PC-3 (cell line): ENCODE measurements around the gene VAMP7. TPM values are rescaled to one million over a fixed set of nuclear protein-coding genes. Genes with fewer than 3 reads are reported as not detected.
"Not testable (repeated sequence)": the region's sequence is repeated elsewhere in the genome, so short reads cannot be mapped to it uniquely, and the experiment has no call there.

Experiments
- ATAC-seq: fragments of 200-7000 bp; cut with Tn5 transposase; 2 replicates; pipeline ENCODE4 v1.9.1; 2020; ENCODE audit warnings: mild to moderate bottlenecking, moderate library complexity
- BruUV-seq: library from RNA; stranded (reverse); fragments of 400-500 nt; replicated peaks from 2 replicates; lab custom pipeline; 2021; lab: Mats Ljungman, UMichigan
- CTCF ChIA-PET: fragments of 300-600 bp; sonication (Branson Sonifier 250); formaldehyde crosslinking; loops from one replicate; lab custom pipeline; 2022; ENCODE audit warnings: antibody characterized with exemption; lab: Charles Lee
- POLR2A ChIA-PET: fragments of 300-600 bp; sonication (Branson Sonifier 250); formaldehyde crosslinking; loops from one replicate; lab custom pipeline; 2022; ENCODE audit warnings: antibody characterized with exemption; ENCODE audit not compliant: unreplicated experiment; lab: Charles Lee
- DNase-seq: peaks from one replicate; pipeline ENCODE4 v3.0.0-alpha.2; 2015
- H2AFZ ChIP-seq: fragments of 300-600 bp; sonication (generic); 2 replicates; pipeline ENCODE4 v1.6.0; 2016; ENCODE audit warnings: antibody characterized with exemption, low read length
- H3F3A ChIP-seq: fragments of 300-600 bp; sonication (generic); one replicate; pipeline ENCODE4 v1.6.0; 2017; ENCODE audit warnings: antibody characterized with exemption, low read length, control low read depth, mild to moderate bottlenecking; ENCODE audit not compliant: unreplicated experiment
- H3K27ac ChIP-seq: fragments of 300-600 bp; sonication (generic); 2 replicates; pipeline ENCODE4 v1.5.1; 2016; ENCODE audit warnings: mild to moderate bottlenecking, low read length
- H3K27me3 ChIP-seq: fragments of 300-600 bp; sonication (generic); 2 replicates; pipeline ENCODE4 v1.6.1; 2016; ENCODE audit warnings: low read length, mixed read lengths
- H3K36me3 ChIP-seq: fragments of 300-600 bp; sonication (generic); 2 replicates; pipeline ENCODE4 v1.6.1; 2016; ENCODE audit warnings: low read depth, mixed run types, low read length, mixed read lengths
- H3K4me1 ChIP-seq: fragments of 300-600 bp; sonication (generic); 2 replicates; pipeline ENCODE4 v1.5.1; 2016; ENCODE audit warnings: low read length; ENCODE audit not compliant: insufficient read depth
- H3K4me2 ChIP-seq: fragments of 300-600 bp; sonication (generic); 2 replicates; pipeline ENCODE4 v1.6.0; 2016; ENCODE audit warnings: low read length
- H3K4me3 ChIP-seq: fragments of 300-600 bp; sonication (generic); 2 replicates; pipeline ENCODE4 v1.5.1; 2016; ENCODE audit warnings: mild to moderate bottlenecking, low read length, mixed read lengths
- H3K79me2 ChIP-seq: fragments of 300-600 bp; sonication (generic); 2 replicates; pipeline ENCODE4 v1.6.1; 2017; ENCODE audit warnings: low read length, mixed read lengths
- H3K9ac ChIP-seq: fragments of 300-600 bp; sonication (generic); 2 replicates; pipeline ENCODE4 v1.6.0; 2016; ENCODE audit warnings: mild to moderate bottlenecking, low read length
- H3K9me2 ChIP-seq: fragments of 300-600 bp; sonication (generic); replicated peaks from 2 replicates; pipeline ENCODE4 v1.6.1; 2016; ENCODE audit warnings: mixed run types, low read length, mixed read lengths
- H3K9me3 ChIP-seq: fragments of 300-600 bp; sonication (generic); 2 replicates; pipeline ENCODE4 v1.6.1; 2016; ENCODE audit warnings: low read length, mixed read lengths
- H4K20me1 ChIP-seq: fragments of 300-600 bp; sonication (generic); 2 replicates; pipeline ENCODE4 v1.6.1; 2016; ENCODE audit warnings: low read length, mixed read lengths
- CTCF ChIP-seq: fragments of 300-600 bp; sonication (generic); conservative IDR thresholded peaks from 2 replicates; pipeline ENCODE4 v1.5.1; 2017; ENCODE audit warnings: antibody characterized with exemption, low read depth, mild to moderate bottlenecking, low read length
- EZH2 ChIP-seq: fragments of 300-600 bp; sonication (generic); IDR thresholded peaks from one replicate; pipeline ENCODE4 v1.6.1; 2017; ENCODE audit warnings: antibody characterized with exemption, mild to moderate bottlenecking, low read length; ENCODE audit not compliant: unreplicated experiment
- EZH2phosphoT487 ChIP-seq: fragments of 300-600 bp; sonication (generic); IDR thresholded peaks from 2 replicates; pipeline ENCODE4 v1.6.1; 2018; ENCODE audit warnings: mild to moderate bottlenecking, antibody characterized with exemption, low read length, borderline replicate concordance
- intact Hi-C: fragments of 100-400 bp; cut with micrococcal nuclease; formaldehyde crosslinking; loops from 2 replicates; pipeline ENCODE4 v1.9.0; 2023
- total RNA-seq: library from RNA; depleted of rRNA; stranded (reverse); fragments of >200 nt; gene quantifications from 2 replicates; pipeline ENCODE4 v1.2.3, GENCODE V29; 2014

The VAMP7 gene
- total RNA-seq, 1 experiment from 2014 or later, result 37.5 TPM

DNA sequence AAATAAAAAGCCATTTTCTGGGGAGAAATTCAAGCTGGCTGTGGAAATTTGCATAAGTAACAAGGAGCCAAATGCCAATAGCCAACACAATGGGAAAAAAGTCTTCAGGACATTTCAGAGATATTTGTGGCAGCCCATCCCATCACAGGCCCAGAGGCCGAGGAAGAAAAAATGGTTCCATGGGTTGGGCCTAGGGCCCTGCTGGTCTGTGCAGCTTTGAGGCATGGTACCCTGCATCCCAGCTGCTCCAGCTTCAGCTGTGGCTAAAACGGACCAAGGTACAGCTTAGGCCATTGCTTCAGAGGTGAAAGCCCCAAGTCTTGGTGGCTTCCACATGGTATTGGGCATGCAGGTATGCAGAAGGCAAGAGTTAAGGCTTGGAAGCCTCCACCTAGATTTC lies 102.2 kb downstream of the VAMP7 start:
- Histone ChIP-seq H3F3A (no peaks in the 10 kb centered on the region), H4K20me1 (no peaks in the 10 kb centered on the region), H3K9me3 (no peaks in the 10 kb centered on the region), H3K27me3 (no peaks in the 10 kb centered on the region), H3K27ac (no peak overlapping the region), H3K4me3 (no peak overlapping the region), H2AFZ (no peak overlapping the region), H3K4me2 (no peak overlapping the region), H3K9ac (no peak overlapping the region), H3K4me1 (no peaks in the 10 kb centered on the region), H3K79me2 (no peaks in the 10 kb centered on the region), H3K36me3 (no peaks in the 10 kb centered on the region), H3K9me2 (no peaks in the 10 kb centered on the region)
- intact Hi-C loops, result no loop called here
- ATAC-seq, result no peak
- CTCF ChIA-PET, result no interaction called here
- no peak for DNase-seq
- TF ChIP-seq CTCF (no peak), EZH2phosphoT487 (no peak), EZH2 (no peak)
- POLR2A ChIA-PET, result no interaction called here
- no TSS peak for BruUV-seq

DNA sequence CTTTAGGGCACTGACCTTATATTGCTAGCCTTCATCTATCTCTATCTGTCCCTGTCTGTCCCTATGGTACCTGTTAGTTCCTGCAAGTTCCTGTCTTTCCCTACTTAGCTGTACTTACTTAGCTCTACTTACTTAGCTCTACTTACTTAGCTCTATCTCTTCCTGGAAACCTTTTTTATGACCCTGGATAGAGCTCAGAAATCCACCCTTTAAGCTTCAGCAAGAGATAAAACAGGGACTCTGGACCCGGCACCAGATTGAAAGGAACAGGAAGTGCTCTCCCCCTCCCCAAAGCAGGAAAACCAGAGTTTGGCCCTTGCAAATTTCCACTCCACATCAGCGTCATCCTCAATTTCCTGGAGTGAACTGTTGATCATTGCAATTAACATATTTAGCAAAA lies 104.1 kb downstream of the VAMP7 start:
- no peaks in the 10 kb centered on the region for H3K4me1 ChIP-seq
- H3K27me3 ChIP-seq, result no peaks in the 10 kb centered on the region
- no peaks in the 10 kb centered on the region for H3K9me3 ChIP-seq
- no peaks in the 10 kb centered on the region for H3F3A ChIP-seq
- BruUV-seq, result no TSS peak
- H3K9me2 ChIP-seq, result no peaks in the 10 kb centered on the region
- H3K36me3 ChIP-seq, result no peaks in the 10 kb centered on the region
- no peak overlapping the region for H3K27ac ChIP-seq
- CTCF ChIA-PET, result no interaction called here
- H3K4me3 ChIP-seq, result no peak overlapping the region
- TF ChIP-seq CTCF (no peak), EZH2phosphoT487 (no peak), EZH2 (no peak)
- intact Hi-C loops, result no loop called here
- no peak for ATAC-seq
- H3K4me2 ChIP-seq, result no peak overlapping the region
- POLR2A ChIA-PET, result no interaction called here
- H3K79me2 ChIP-seq, result no peaks in the 10 kb centered on the region
- H3K9ac ChIP-seq, result no peak overlapping the region
- no peak for DNase-seq
- H4K20me1 ChIP-seq, result no peaks in the 10 kb centered on the region
- H2AFZ ChIP-seq, result no peak overlapping the region

DNA sequence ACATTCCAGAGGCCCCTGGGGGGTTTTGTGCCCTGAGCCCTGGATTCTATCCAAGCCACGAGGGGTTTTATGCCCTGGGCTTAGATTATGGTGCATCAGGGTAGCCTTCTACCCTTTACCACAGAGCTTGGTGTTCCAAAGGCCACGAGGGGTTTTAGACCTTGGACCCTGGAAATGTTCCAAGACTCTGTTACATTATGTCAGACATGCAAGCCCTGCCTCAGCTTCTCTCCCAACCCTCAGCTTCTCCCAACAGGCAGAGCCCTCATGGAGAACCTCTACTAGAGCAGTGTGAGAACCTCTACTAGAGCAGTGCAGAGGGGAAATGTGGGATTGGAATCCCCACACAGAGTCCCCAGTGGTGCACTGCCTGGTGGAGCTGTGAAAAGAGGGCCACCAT lies 105.8 kb downstream of the VAMP7 start:
- H3K9me2 ChIP-seq, H3K79me2 ChIP-seq, H3K9me3 ChIP-seq, H4K20me1 ChIP-seq, H3K27me3 ChIP-seq, POLR2A ChIA-PET, H3K4me3 ChIP-seq, BruUV-seq, H3K36me3 ChIP-seq, CTCF ChIA-PET, ATAC-seq, H3K4me2 ChIP-seq, intact Hi-C loops, H3K4me1 ChIP-seq, H2AFZ ChIP-seq, DNase-seq, H3F3A ChIP-seq, H3K9ac ChIP-seq, H3K27ac ChIP-seq: not testable (repeated sequence)
